ENCODE results near the gene TP73.

The TP73 gene

GRCh38 chr1:3671371-3672180 is 19.3 kb downstream of the TP73 start:
- no peak for DNase-seq (ENCODE audit: low read depth, low spot score)

GRCh38 chr1:3672231-3672970 is 20.1 kb downstream of the TP73 start:
- DNase-seq (ENCODE audit: low read depth, low spot score): no peak

DNA sequence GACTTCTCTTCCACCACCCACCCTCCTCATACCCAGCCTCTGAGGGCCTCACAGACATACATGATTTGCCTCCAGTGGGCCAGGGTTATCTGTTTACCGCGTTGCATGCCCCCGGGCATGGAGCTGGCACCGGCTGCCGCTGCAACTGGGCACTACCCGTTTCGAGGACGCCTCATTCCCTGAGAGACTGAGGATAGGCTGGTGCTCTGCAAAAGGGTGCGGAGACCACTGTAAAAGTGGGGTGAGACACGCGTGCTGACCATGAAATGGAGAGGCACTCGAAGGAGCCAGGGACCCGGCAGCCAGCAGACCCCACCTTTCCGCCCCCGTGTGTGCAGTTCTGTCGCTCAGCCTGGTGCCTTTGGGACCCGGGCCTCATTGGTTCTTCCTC is 20.6 kb downstream of the TP73 start:
- no peak for DNase-seq (ENCODE audit: low read depth, low spot score)

- DNase-seq (ENCODE audit: low read depth, low spot score): no peak
Measured at GRCh38 chr1:3673381-3674099, 21.2 kb downstream of the TP73 start.

- DNase-seq (ENCODE audit: low read depth, low spot score): no peak
Measured at GRCh38 chr1:3674100-3675094, 22.1 kb downstream of the TP73 start.

GRCh38 chr1:3675436-3675835 is 23.1 kb downstream of the TP73 start:
- no peak for DNase-seq (ENCODE audit: low read depth, low spot score)

DNA sequence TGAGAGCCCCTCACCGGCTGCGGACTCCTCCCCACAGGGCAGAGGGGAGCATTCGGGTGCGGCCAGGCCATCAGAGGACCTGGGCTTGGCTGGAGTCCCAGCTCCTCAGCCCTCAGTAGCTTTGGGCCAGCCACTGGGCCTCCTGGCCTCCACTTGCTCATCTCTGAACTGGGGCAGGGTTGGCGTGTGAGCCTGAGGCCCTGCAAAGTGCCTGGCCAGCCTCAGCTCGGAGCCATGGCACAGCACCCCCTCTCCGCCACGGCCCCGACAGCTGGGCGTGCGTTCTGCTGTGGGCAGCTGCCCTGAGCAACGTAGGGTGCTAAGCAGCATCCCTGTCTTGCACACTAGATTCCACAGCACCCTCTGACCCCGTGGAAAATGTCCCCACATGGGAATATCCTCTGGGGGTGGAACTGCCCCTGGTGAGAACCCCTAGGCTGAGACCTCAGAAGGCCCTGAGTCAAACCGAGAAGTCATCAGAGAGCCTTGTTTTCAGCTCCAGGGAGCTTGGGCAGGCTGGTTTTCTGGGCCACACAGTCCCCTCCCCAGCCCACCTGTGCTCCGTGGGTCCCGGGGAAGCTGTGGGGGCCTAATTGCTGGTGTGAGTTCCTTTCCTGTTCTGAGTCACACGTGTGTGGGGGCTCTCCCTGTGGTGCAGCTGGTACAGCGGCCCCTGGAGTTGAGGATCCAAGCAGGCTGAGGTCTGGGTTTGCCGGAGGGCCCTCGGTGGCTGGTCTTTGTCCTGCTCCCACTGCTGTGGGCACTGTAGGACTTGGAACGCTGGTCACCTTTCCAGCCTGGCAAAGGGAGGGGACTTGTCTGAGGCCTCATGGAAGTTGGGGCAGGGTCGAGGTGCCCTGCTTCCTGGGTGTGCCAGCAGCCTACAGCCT is 24.5 kb downstream of the TP73 start:
- no peak for DNase-seq (ENCODE audit: low read depth, low spot score)

DNA sequence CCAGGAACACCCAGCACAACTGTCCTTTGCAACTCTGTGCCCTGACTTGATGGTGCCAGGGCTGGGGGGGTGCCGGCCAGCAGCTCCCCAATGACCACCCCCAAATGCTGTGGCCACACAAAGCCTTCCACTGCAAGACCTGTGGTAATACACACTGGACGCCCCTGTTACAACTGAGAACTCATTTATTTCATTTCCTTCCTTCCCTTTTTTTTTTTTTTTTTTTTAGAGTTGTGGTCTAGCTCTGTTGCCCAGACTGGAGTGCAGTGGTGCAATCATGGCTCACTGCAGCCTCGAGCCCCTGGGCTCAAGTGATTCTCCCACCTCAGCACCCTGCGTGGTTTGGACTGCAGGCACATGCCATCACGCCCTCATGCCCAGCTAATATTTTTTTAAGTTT is 25.2 kb downstream of the TP73 start:
- DNase-seq (ENCODE audit: low read depth, low spot score): no peak

DNA sequence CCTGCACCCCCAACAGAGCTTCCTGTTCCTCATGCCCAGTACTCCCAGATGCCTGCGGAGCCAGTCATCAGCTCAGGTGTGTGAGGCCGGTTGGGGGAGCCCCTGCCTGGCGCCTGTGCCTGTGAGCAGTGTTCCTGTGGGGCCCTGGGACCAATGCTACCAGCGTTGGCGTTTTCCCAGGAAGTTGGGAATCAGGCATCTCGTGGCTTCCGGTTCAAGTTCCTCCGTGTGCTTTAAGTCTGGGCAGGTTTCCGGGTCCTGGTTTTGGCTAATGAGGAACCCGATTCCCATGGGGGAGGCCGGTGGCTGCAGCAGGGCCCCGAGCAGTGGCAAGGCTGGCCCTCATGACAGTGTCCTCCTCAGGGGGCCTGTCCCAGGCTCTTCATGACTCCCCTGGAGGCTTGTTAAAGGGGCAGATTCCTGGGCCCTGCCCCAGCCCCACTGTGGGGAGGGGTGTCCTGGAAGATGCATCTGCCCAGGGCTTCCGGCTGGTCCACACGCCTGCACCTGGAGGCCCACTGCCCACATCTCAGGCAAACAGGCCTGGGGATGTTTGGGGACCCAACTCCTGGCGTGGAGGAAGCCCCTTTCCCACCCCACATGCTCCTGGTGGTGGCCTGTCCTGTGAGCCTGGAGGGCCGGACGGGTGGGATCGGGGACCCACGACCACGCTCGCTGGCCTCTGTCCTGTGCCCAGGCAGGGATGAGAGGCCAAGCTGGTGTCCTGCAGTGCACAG is 26.2 kb downstream of the TP73 start:
- no peak for DNase-seq (ENCODE audit: low read depth, low spot score)

GRCh38 chr1:3679098-3679555 is 26.8 kb downstream of the TP73 start:
- no peak for DNase-seq (ENCODE audit: low read depth, low spot score)

DNA sequence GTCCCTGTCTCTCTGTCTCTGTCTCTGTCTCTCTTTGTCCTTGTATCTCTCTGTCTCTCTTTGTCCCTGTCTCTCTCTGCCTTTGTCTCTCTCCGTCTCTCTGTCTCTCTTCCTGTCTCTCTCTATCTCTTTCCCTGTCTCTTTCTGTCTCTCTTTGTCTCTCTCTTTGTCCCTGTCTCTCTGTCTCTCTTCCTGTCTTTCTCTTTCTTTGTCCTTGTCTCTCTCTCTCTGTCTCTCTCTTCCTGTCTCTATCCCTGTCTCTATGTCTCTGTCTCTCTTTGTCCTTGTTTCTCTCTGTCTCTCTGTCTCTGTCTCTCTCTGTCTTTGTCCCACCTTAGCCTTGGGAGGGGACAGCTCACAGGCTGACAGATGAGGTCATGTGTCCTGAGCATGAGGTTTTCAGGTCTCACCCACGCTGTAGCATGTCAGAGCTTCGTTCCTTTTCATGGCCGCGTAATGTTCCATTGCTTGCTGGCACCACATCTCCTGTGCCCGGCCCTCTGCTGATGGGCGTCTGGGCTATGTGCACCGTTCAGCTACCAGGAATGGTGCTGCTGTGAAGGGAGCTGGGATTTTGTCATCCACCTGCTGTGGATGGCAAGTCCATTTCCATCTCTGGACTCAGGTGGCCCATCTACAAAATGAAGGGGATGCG is 27.6 kb downstream of the TP73 start:
- no peak for DNase-seq (ENCODE audit: low read depth, low spot score)

DNA sequence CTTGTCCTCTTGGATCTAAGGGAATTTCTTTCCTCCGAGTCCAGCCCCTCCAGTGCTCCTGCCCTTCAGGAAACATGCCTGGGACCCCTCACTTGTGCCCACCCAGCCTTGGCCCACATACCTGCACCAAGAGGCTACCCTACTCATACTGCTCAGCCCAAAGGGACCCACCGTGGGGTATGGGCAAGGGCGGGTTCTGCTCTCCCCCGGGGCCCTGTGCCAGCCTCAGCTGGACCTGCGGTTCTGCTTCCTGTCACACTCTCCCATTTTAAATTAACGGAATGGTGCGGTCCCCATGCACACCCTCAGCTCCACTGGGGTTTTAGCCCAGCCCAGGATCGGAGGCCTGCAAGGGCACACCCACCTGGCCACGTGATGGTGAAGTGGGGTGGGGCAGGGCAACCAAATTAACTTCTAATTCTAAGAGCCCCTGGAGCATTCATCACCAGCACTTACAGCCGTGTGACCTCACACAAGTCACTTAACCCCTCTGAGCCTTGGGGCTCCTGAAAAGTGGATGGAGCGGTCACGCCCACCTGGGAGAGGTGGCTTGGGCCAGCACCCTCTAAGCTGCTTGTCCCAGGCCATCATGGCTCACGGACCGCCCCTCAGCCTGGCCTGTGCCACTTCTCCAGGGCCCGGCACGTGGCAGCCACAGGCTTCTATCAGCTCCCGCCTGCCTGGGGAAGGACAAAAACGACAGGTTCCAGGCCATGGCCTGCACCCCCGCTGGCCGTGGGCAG is 28.3 kb downstream of the TP73 start:
- DNase-seq (ENCODE audit: low read depth, low spot score): no peak

GRCh38 chr1:3681231-3681897 is 29.0 kb downstream of the TP73 start:
- no peak for DNase-seq (ENCODE audit: low read depth, low spot score)

- no peak for DNase-seq (ENCODE audit: low read depth, low spot score)
Measured at GRCh38 chr1:3681898-3682806, 29.8 kb downstream of the TP73 start.

DNA sequence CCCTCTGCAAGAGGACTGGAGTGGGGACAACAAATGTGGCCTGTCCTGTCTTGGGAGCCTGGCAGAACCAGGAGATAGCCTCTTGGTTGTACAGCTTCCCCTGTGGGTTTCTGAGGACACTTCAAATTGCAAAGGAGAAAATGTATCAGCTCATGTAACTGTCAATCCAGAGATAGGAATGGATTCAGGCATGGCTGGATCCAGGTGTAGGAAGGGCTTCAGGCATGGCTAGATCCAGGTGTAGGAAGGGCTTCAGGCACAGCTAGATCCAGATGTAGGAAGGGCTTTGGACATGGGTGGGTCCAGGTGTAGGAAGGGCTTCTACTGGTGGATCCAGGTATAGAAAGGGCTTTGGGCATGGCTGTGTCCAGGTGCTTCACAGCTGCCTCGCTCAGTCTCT is 30.9 kb downstream of the TP73 start:
- DNase-seq (ENCODE audit: low read depth, low spot score): no peak

- no peak for DNase-seq (ENCODE audit: low read depth, low spot score)
Measured at GRCh38 chr1:3683992-3684391, 31.7 kb downstream of the TP73 start.

GRCh38 chr1:3685222-3685621 is 32.9 kb downstream of the TP73 start:
- DNase-seq (ENCODE audit: low read depth, low spot score): no peak
